GM12878 (cell line): Measurements from ENCODE around the gene BSN. TPM values are rescaled to one million over a fixed set of nuclear protein-coding genes. Genes with fewer than 3 reads are reported as not detected.

Experiments used
- ATAC-seq: fragments of 200-7000 bp; cut with Tn5 transposase; 3 replicates; pipeline ENCODE4 v1.9.1; 2020; ENCODE audit warnings: mild to moderate bottlenecking, moderate library complexity
- BruUV-seq: library from RNA; stranded (reverse); fragments of 400-500 nt; replicated peaks from 2 replicates; lab custom pipeline; 2021; lab: Mats Ljungman, UMichigan
- CTCF ChIA-PET: fragments of 300-600 bp; sonication (Branson Sonifier 250); formaldehyde crosslinking; extraction: SDS; loops from one replicate; lab custom pipeline; 2021; ENCODE audit warnings: inconsistent platforms; lab: Yijun Ruan, JAX
- POLR2A ChIA-PET: fragments of 350-600 bp; formaldehyde crosslinking; extraction: SDS; loops from one replicate; lab custom pipeline; 2021; ENCODE audit warnings: inconsistent platforms; lab: Charles Lee
- RAD21 ChIA-PET: fragments of 300-600 bp; sonication (Branson Sonifier 250); formaldehyde crosslinking; loops from one replicate; lab custom pipeline; 2023; ENCODE audit warnings: antibody characterized with exemption; ENCODE audit not compliant: unreplicated experiment; lab: Charles Lee
- SMC1A ChIA-PET: fragments of 300-600 bp; sonication (Branson Sonifier 250); formaldehyde crosslinking; loops from one replicate; lab custom pipeline; 2023; ENCODE audit not compliant: unreplicated experiment, uncharacterized antibody; lab: Charles Lee
- DNase-seq: peaks from one replicate; pipeline ENCODE4 v3.0.0-alpha.2; 2011; ENCODE audit warnings: low read depth, low spot score
- FAIRE-seq: peaks from 3 replicates; lab custom pipeline; 2011; peaks lifted over from hg19 to GRCh38; lab: Jason Lieb, UNC
- H2AFZ ChIP-seq: 2 replicates; pipeline ENCODE4 v1.6.0; 2011; ENCODE audit warnings: low read depth, low read length, control low read depth; ENCODE audit not compliant: control insufficient read depth
- H3K27ac ChIP-seq: 2 replicates; pipeline ENCODE4 v1.5.1; 2011; ENCODE audit warnings: control low read depth; ENCODE audit not compliant: control insufficient read depth, insufficient read depth
- H3K27me3 ChIP-seq, 2 experiments: replicated peaks in 1 of 2; 2 replicates each; pipeline versions ENCODE4 v1.6.0 to v1.6.1; 2011; ENCODE audit warnings: low read length in 1 of 2; ENCODE audit not compliant: control insufficient read depth in 2 of 2, insufficient read depth in 2 of 2
- H3K36me3 ChIP-seq, 2 experiments: 2 replicates each; pipeline ENCODE4 v1.5.1; 2011; ENCODE audit warnings: low read length in 1 of 2; ENCODE audit not compliant: control insufficient read depth in 2 of 2, insufficient read depth in 2 of 2
- H3K4me1 ChIP-seq: 2 replicates; pipeline ENCODE4 v1.6.1; 2011; ENCODE audit warnings: mild to moderate bottlenecking, low read length, moderate library complexity, mixed read lengths; ENCODE audit not compliant: control insufficient read depth, insufficient read depth
- H3K4me2 ChIP-seq: 2 replicates; pipeline ENCODE4 v1.6.0; 2011; ENCODE audit warnings: control low read depth; ENCODE audit not compliant: control insufficient read depth, insufficient read depth
- H3K4me3 ChIP-seq: fragments of 200-600 bp; sonication (generic); 2 replicates; pipeline ENCODE4 v1.5.1; 2016
- H3K79me2 ChIP-seq: 2 replicates; pipeline ENCODE4 v1.6.0; 2011; ENCODE audit warnings: low read length; ENCODE audit not compliant: control insufficient read depth, insufficient read depth
- H3K9ac ChIP-seq: 2 replicates; pipeline ENCODE4 v1.8.0; 2011; ENCODE audit warnings: low read length, control low read depth, mixed read lengths; ENCODE audit not compliant: control insufficient read depth, insufficient read depth
- H3K9me3 ChIP-seq: replicated peaks from 3 replicates; pipeline ENCODE4 v1.5.1; 2011; ENCODE audit warnings: mild to moderate bottlenecking, low read length; ENCODE audit not compliant: control insufficient read depth, insufficient read depth
- H4K20me1 ChIP-seq: 2 replicates; pipeline ENCODE4 v1.6.0; 2011; ENCODE audit not compliant: control insufficient read depth, insufficient read depth
- BHLHE40 ChIP-seq, 2 experiments: fragments of 450-650 bp in 1 of 2; IDR thresholded peaks; 2 replicates each; pipeline ENCODE4 v1.6.1; 2011 to 2017; ENCODE audit warnings: low read depth in 2 of 2, borderline replicate concordance in 1 of 2, improper control_type of control experiment in 1 of 2, low read length in 1 of 2, mild to moderate bottlenecking in 1 of 2
- CHD2 ChIP-seq: IDR thresholded peaks from 2 replicates; pipeline ENCODE4 v1.6.1; 2011; ENCODE audit warnings: low read depth, low read length, improper control_type of control experiment, borderline replicate concordance
- CREB1 ChIP-seq: IDR thresholded peaks from 2 replicates; pipeline ENCODE4 v1.6.1; 2012; ENCODE audit warnings: low read depth, mild to moderate bottlenecking, inconsistent platforms
- CREM ChIP-seq: IDR thresholded peaks from 2 replicates; pipeline ENCODE4 v1.6.1; 2014; ENCODE audit warnings: antibody characterized with exemption, low read depth
- DPF2 ChIP-seq: fragments of 450-650 bp; IDR thresholded peaks from 2 replicates; pipeline ENCODE4 v1.6.1; 2017; ENCODE audit warnings: mild to moderate bottlenecking
- KAT2A ChIP-seq: conservative IDR thresholded peaks from 2 replicates; pipeline ENCODE4 v1.6.1; 2011; ENCODE audit warnings: low read depth, low read length; ENCODE audit not compliant: control insufficient read depth
- MXI1 ChIP-seq: fragments of 150-350 bp; IDR thresholded peaks from 2 replicates; pipeline ENCODE4 v1.6.1; 2011; ENCODE audit warnings: low read depth, mild to moderate bottlenecking, inconsistent platforms, low read length, improper control_type of control experiment
- NBN ChIP-seq: fragments of 450-650 bp; IDR thresholded peaks from 2 replicates; pipeline ENCODE4 v1.6.1; 2016
- NR2C2 ChIP-seq: IDR thresholded peaks from 2 replicates; pipeline ENCODE4 v1.6.1; 2011; ENCODE audit warnings: borderline replicate concordance, low read depth; ENCODE audit not compliant: control insufficient read depth, insufficient read length
- PAX5 ChIP-seq: IDR thresholded peaks from 2 replicates; pipeline ENCODE4 v1.6.1; 2011; ENCODE audit warnings: low read depth, low read length, borderline replicate concordance
- TCF7 ChIP-seq: IDR thresholded peaks from 2 replicates; pipeline ENCODE4 v1.6.1; 2014; ENCODE audit warnings: antibody characterized with exemption, borderline replicate concordance
- YY1 ChIP-seq: IDR thresholded peaks from 2 replicates; pipeline ENCODE4 v1.6.1; 2011; ENCODE audit warnings: low read depth, mild to moderate bottlenecking, low read length
- ZBTB33 ChIP-seq: fragments of 450-650 bp; IDR thresholded peaks from 2 replicates; pipeline ENCODE4 v1.6.1; 2017; ENCODE audit warnings: mild to moderate bottlenecking
- ZNF384 ChIP-seq: IDR thresholded peaks from 2 replicates; pipeline ENCODE4 v1.6.1; 2012; ENCODE audit warnings: low read depth, mild to moderate bottlenecking, low read length, improper control_type of control experiment, borderline replicate concordance
- WGBS: methylation state at CpG from one replicate; pipeline ENCODE4 v1.1.6; 2016; ENCODE audit warnings: low lambda C conversion rate; ENCODE audit not compliant: insufficient replicate concordance, insufficient coverage; ENCODE audit errors: missing lambda C conversion rate; 5-methylcytosine and 5-hydroxymethylcytosine counted together
- in situ Hi-C: fragments of 300-500 bp; cut with MboI; formaldehyde crosslinking; loops from 9 replicates; pipeline ENCODE4 v1.14.3; 2018; ENCODE audit warnings: mixed read lengths
- intact Hi-C: fragments of 100-400 bp; cut with micrococcal nuclease; formaldehyde crosslinking; loops from one replicate; pipeline ENCODE4 v1.14.2; 2022; ENCODE audit not compliant: unreplicated experiment
- polyA plus RNA-seq, 11 experiments: library from polyadenylated mRNA; depleted of rRNA in 4 of 11; unstranded in 6 of 11; stranded (reverse) in 5 of 11; fragments of >200 nt; fragmentation: Nextera tagmentation in 4 of 11; fragmentation: Illumina TruSeq in 1 of 11; extraction: Ambion mirVana in 4 of 11; extraction: Trizol in 1 of 11; gene quantifications; 1 replicate in 1 of 11; 2 replicates in 10 of 11; pipeline versions ENCODE4 v1.2.1 to v1.2.3, GENCODE V29; 2011 to 2016; ENCODE audit warnings: inconsistent platforms in 2 of 11, missing spikeins in 2 of 11, low read depth in 1 of 11
- total RNA-seq, 4 experiments: library from RNA; depleted of rRNA in 3 of 4; stranded (reverse); fragments of >200 nt in 3 of 4; fragmentation: Illumina TruSeq in 1 of 4; extraction: Trizol in 1 of 4; gene quantifications; 2 replicates each; pipeline versions ENCODE4 v1.2.1 to v1.2.3, GENCODE V29; 2013 to 2021

The BSN gene
- total and polyA plus RNA-seq, 10 of the 15 experiments (the other 5 are each of a cell fraction or from before 2014, with no cell fraction given): under 0.01 to 0.19 (median 0.05) TPM; not detected in 1

DNA sequence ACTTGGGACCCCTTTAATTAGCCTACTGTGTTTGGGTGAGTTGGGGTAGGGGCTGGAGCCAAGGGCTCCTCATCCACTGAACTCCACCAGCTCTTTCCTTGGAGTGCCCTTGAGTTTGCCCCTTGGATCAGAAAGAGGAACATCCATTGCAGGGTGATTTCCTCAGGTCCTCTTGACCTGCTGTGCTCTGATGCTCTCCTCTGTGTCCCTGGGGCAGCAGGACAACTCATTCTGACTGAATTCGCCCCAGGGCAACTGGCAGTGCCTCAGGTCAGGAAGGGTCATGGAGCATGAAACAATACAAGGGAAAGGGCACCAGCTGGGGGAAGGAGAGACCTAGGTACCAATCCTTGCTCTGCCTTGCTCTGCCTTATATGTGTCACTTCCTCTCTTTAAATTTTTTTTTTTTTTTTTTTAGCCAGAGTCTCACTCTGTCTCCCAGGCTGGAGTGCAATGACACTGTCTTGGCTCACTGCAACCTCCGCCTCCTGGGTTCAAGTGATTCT lies 47.8 kb downstream of the BSN start:
- Histone ChIP-seq H3K9ac (no peak overlapping the region), H3K9me3 (no peaks in the 10 kb centered on the region), H4K20me1 (no peaks in the 10 kb centered on the region), H2AFZ (no peak overlapping the region), H3K27me3 (no peaks in the 10 kb centered on the region; a peak in 1 of 4 replicates), H3K4me3 (no peak overlapping the region), H3K4me1 (no peaks in the 10 kb centered on the region), H3K4me2 (no peak overlapping the region), H3K27ac (no peak overlapping the region), H3K79me2 (no peaks in the 10 kb centered on the region), H3K36me3 (no peaks in the 10 kb centered on the region)
- in situ Hi-C loops (no loop called here), intact Hi-C loops (no loop called here)
- POLR2A ChIA-PET: no interaction called here
- TF ChIP-seq MXI1 (no peak), DPF2 (no peak), NBN (no peak), ZNF384 (no peak), CREB1 (no peak), KAT2A (no peak), BHLHE40 (IDR thresholded peaks at IDR 0.05; ENCODE audit: borderline replicate concordance in 1 of 2, low read depth in 2 of 2, low read length in 1 of 2) (no peak), CREM (no peak), NR2C2 (no peak), CHD2 (no peak), YY1 (no peak), TCF7 (no peak), ZBTB33 (no peak), PAX5 (no peak)
- no TSS peak for BruUV-seq
- RAD21 ChIA-PET: no interaction called here
- SMC1A ChIA-PET: no interaction called here
- CTCF ChIA-PET: no interaction called here
- no peak for FAIRE-seq
- DNase-seq: no peak
- 30% methylated on average over 2 of the region's 2 CpGs for WGBS
- no peak for ATAC-seq
